Endometrium (tissue), 2 donors: ENCODE measurements around the gene TMEM63A.

Source experiments
- FAIRE-seq: peaks from 2 replicates; lab custom pipeline; 2012; peaks lifted over from hg19 to GRCh38; lab: Jason Lieb, UNC
- donor health status: control.
- donor health status: control.

TMEM63A gene

DNA sequence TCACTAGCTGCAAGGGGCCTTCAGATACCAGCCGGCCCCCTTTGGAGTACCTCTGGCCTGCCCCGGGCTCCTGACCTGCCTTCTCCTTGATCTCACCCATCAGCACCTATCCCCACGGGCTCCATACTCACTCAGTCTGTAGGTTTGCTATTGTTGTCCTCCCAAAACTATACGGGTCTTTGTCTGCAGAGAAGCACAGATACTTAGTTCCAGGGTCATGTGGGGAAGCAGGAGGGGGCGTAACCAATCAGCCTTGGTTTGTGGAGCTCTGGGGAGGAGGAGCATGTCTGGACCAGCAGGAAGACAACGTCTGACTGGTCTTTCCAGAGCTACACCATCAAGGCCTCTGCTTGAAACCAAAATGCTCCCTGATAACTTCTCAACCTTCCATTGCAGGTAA, 15.2 kb downstream of the TMEM63A start:
- no peak for FAIRE-seq

DNA sequence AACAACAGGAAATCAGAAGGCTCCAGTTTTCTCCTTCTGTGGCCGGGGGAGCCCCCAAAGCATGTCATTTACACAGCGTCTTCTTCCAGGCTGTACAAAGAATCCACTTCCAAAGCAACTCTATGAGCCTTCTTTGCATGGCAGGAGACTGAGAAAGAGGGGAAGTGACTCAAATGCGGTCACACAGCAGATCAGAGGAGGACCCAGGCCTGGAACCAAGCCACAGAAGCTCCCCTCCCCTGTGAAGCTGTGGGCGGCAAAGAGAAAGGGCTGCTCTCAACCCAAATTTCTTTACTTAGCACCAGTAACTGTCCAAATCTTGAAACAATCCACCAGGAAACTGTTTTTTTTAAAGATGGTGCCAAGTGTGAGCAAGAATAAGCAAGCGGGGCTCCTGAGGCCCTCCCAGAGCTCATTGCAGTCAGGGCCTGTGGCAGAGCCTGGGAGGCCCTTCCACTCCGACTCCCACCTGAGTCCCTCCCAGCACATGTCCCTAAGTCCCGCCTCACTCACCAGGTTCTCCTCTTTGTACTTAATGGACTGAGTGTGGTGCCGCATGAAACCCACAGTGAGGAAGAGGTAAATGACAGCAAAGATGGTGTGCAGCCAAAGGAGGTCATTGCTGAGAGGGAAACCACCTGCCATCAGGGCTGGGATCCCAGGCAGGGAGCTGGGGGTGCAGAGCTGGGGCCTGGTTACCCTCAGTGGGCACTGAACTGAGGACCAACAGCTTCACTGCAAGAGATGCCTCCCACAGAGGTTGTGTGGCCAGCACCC, 15.9 kb downstream of the TMEM63A start:
- FAIRE-seq, result no peak

DNA sequence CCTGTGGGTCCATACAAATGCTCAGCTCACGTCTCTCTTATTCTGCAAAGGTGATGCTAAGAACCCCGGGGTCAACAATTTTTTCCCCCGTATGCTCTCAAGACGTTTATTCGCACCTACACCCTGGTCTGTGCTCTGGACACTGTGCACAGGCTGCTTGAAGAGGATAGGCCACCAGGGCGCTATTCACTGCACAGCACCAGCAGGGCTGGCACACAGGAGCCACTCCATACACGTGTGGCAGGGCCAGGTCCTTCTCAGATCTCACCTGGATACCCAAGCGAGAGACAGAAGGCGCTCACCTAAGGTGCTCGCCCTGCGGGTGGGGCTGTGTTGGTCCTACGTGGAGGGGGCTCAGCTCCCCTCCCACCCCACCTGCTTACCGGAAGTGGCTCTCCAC, 16.7 kb downstream of the TMEM63A start:
- no peak for FAIRE-seq

DNA sequence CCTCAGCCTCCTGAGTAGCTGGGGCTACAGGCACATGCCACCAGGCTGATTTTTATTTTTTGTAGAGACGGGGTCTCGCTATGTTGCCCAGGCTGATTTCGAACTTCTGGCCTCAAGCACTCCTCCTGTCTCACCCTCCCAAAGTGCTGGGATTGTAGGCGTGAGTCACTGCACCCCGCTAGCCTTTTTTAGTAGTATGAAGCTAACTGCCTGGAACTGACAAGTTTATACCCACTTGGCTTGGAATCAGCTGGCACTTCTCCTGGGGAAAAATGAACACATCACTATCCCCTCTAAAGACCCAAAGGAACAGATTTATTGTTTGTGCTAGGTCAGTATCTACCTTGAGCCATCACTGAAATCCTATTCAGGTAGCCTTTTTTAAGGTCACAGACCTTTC, 19.0 kb downstream of the TMEM63A start:
- no peak for FAIRE-seq

DNA sequence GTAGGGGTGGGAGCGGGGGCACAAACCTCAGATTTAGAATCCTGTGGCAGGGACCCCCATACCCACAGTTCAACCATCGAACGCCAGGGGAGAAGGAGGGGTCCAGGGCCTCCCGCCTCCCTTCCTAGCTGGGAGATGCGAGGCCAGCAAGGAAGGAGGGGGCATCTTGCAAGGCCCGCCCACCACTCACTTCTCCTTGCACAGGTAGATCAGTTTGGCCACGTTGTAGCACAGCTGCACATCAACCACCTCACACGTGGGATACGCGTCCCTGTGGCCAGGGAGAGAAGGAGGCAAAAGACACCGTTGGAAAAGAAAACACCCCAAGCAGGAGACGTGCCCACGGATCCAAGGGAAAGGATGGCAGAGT, 19.6 kb downstream of the TMEM63A start:
- no peak for FAIRE-seq

DNA sequence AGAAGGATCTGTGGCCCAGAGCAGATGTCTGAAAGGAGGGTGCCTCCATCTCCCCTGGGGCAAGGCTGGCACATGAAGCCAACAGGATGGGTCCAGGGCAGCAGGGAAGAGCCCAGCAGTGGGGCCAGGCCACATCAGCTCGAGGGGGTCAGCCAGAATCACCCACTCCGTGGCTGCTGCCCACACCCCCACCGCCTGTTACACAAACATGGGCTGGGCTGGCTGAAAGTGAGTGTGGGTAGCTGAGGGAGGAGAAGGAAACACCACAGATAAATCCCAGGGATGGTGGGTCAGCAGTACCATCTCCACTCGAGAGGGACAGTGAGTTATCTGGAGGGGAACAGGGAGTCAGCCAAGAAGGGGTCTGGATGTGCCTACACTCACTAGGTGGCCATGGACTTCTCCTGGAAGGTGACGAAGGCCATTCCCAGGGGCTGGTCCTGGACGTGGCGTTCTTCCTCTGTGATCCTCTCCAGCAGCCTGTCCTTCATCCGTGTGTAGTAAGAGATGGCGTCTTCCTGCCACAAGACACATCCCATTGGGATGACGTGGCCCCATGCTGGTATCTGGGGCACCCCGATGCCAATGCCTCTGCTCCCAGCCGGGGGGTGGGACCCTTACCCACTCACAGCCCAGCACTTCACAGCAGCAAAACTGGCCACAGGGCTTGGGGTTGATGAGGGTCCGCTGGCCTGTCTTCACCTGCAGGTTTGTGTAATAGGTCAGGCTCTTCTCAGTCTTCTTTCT, 20.2 kb downstream of the TMEM63A start:
- no peak for FAIRE-seq

DNA sequence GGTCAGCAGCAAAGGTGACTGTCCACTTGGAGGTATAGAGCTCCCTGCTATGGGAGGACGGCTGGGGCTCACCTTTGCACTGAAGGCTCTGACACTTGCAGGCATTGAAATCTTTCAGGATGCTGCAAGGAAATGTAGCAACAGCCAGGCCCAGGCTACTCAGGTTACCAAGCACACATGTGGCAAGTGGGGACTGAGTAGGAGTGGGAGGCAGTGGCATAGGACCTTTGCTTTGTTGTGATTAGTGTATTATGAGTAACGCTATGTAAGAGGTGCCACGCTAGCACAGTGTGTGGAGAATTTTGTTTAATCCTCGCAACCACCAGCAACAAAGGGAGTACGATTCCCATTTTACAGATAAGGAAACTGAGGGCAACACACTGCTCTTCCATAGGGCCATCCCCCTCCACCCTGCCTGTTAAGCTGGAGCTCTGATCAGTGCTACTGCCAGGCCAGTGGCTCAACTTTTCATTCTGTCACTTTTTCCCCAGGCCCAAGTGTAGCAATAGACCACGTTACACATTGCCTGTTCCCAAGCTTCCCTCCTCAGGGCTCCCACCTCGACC, 21.2 kb downstream of the TMEM63A start:
- no peak for FAIRE-seq

DNA sequence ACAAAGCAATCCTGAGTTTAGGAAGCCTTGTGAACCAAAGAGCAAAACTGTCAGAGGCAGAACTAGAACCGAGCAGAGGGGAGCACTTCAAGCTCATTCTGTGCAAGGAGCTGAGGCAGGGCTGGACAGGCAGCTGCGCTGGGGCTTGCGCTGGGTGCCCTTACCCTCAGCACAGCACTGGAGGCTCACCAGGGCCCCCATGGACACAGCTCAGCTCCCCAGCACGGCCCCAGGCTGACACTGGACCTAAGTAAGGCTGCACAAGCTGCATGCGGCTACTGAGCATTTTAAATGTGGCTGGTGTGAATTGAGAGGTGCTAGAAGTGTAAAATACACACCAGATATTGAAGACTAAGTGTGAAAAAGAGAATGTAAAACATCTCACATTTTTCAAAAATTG, 22.1 kb downstream of the TMEM63A start:
- no peak for FAIRE-seq

DNA sequence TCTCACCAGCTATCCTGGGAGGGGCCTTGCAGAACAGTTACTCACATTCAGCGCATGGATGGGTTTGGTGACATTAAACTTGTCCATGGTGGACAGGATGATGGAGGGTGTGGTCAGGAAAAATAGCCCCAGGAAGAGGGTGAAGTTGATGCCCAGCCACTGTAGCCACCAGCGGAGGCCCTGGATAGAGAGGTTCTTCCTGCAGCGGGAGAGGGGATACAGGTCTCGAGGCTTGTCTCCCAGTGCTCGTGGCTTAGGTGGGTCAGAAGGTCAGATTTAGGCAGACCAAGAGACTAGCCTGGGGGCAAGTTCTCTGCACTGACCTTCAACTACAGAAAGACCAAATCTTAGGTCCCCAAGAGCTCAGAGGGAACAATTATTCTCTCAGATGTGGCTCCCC, 23.0 kb downstream of the TMEM63A start:
- FAIRE-seq, result no peak

DNA sequence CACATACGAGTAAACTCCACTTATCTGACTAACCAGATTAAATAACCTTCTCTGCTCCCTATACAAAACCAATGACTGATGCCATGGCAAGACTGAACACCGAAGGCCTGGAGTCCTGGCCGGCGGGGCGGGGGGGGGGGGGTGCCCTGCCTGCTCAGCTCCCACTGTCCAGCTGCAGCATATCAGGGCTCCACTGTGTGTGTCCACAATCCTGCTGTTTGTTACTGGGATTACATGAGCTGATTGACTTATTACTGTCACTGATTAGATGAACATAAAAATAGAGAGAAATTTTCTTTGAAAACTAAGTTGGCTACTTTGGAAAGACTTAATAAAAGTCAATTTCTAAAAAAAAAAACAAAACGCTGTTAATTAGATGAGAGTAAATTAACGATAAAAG, 24.9 kb downstream of the TMEM63A start:
- no peak for FAIRE-seq

DNA sequence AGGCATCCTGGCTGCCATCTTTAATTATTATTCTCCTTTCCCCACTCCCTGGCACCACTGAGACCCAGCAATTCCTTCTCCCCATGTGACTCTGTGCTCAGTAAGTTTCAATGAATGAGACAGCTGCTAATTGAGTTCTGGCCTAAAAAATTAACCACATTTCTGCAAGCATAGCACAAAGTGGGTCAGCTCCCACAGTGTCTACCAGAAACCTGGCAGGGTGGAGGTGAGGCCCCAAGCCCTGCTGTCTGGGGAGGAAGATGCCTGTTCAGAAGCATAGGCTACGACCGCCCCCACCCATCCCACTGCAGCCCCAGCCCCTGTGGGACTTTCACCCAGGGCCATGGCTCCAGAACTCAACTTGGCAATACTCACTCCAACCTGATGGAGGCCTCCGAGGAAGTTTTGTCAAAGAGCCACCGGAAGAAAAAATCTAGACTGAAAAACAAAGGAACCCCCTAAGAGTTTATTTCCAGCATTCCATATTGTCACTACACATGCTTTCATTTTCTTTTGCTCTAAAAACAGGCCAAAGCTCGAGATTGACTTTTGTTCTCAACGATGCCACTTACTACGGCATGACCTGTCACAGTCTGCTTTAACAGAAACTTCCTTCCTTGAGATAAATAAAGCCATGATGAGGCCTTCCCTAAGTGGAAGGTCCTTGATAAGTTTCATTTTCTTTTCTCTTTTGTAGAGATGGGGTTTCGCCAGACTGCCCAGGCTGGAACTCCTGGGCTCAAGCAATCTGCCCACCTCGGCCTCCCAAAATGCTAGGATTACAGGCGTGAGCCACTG, 26.5 kb downstream of the TMEM63A start:
- no peak for FAIRE-seq

DNA sequence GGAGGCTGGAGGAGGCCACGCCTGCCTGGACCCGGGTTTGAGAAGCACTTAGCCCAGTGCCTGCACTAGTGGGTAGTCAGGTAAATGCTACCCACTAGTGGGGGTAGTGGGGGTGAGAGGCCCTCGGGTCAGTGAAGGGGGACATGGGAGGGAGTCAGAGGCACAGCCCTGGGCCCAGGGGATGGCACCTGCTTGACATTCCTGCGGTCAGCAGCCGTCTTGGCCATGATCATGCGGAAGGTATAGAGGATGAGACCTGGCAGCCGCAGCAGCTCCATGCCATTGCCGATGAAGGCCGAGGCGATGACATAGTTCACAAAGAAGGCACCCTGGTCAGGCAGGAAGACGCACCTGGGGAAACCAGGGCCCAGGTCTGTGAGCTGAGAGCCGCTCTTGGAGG, 28.7 kb downstream of the TMEM63A start:
- FAIRE-seq, result no peak

DNA sequence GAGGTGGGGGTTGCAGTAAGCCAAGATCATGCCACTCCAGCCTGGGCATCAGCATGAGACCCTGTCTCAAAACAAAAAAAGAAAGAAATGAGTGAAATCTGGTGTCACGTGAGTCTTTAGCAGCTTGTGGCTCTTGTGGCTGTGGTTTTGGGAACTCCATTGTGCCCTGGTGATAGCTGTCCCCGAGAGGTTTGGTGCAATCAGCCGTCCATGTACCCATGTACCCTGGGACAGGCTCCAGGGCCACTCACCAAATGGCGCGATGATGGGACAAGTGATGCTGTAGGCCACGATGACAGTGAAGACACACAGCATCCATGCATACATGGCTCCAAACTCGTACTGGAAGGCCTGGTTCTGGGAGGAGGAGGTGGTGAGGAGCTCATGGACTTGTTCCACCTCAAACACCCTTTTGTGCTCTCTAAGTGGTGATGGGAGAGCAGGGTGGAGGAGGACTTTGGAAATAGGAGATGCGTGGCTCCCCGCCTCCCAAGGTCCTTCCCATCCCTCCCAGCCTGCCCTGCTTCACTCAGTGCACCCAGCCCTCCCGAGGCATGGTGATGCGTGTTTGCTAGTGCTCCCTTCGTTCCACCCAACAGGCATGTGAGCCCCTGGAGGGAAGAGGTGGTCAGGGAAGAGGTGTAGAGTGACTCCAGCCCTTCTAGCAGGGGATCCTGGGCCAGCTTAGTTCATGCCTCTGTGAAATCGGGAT, 29.6 kb downstream of the TMEM63A start:
- no peak for FAIRE-seq

DNA sequence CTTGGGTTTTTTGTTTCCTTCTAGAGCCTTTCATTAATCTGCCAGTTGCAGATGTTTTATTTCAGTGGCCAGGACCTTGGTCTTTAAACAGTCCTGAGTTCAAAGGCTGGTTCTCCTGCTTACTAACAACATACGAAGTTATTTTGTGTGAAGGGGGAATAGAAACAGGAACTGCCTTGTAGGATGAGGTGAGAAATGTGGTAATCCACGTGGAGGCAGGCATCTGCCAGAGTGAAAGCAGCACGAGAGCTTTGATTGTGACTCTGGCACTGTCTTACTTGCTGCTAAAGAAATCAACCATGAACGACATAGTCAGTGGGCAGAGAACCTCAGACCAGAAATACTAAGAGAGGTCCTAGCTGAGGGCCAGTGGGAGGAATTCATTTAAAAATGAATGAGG, 30.4 kb downstream of the TMEM63A start:
- FAIRE-seq, result no peak

DNA sequence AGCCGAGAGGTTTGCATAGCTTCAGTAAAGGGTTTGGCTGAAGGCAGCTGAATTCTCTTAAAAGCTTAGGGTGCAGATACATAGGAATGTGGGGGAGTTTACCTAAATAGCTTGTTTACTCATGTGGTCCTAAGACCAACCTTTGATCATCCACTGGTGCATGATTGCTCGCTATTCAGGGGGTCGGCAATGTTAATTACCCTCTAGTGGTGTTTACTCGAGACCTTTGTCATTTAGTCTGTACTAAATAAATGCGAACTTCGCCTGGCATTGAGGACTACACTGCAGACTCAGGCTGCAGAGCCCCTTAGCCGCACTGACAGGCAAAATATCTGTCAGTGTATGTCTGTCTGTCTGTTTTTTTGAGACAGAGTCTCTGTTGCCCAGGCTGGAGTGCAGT, 31.8 kb downstream of the TMEM63A start:
- FAIRE-seq, result no peak

DNA sequence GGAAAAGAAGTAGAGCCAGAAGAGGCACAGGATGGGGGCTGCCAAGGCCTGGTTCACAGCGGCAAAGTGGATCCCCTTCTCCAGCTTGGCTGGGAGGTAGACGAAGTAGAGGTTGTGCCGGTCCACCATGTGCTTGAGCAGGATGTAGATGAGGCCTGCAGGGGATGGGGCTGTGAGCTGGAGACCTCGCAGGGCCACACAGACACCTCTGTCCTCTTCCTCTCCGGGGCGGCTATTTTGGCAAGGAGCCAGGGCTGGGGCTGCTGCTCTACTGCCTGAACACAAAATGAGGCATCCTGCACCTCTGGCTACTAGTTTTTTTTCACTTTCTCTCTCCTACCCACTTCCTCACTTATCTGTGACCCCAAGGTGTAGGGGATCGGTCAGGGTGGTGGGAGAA, 32.3 kb downstream of the TMEM63A start:
- no peak for FAIRE-seq

DNA sequence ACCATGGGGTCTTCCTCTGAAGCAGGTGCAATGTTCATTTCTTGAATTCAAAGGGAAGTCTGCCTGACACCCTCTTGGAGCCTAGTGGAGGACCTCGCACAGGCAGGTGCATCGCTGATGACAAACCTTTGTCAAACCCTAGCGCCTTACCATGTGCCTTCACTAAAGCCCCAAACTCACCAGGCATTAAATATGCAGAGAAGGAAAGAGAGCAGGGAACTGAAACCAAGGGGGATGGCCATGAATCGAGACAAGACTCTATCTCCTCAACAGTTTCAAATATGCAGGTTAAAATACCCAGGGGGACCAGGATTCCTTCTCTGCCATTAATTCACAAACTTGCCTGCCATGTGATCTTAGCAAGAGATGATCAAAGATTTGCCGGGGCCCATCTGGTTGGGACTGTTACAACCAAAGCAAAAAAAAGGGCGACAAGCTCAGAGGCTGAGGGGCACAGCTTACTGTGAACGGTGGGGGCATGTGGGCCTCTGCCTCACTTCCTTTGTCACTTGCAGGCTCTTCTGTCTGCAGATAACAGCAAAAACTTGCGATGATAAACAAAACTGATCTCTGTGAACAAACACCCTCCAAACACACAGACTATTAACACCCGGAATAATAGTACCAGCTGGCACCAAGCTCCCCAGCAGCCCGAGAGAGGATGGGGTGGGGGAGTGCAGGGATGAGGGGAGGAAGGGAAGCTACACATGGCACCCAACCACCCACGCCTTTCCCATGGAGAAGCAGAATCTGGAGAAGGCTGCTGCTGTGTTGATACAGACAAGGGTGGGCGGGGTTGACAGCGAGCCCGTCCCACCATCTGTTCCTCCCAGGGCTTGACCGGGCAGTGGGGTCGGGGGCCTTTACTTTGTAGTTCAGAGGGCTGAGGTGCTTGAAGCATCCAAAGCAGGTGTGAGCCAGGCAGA, 33.9 kb downstream of the TMEM63A start:
- no peak for FAIRE-seq

DNA sequence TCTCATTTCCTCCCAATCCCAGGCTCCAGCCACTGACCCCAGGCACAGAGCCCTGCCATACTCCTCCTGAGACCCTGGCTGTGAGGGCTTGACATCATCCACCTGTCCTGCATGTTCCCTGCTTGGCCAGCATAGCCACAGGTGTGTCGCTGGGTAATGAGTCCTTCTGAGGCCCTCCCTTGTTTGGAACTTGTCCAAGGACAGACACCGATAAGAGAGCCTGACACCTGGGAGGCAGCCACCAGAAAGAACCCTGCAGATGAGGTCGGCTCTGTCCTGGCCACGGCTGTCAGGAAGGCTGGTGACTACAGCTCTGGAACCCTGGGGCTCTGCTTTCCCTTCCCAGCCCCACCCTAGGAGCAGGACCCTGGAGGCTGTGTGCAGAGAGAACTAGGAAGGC, 34.6 kb downstream of the TMEM63A start:
- no peak for FAIRE-seq

DNA sequence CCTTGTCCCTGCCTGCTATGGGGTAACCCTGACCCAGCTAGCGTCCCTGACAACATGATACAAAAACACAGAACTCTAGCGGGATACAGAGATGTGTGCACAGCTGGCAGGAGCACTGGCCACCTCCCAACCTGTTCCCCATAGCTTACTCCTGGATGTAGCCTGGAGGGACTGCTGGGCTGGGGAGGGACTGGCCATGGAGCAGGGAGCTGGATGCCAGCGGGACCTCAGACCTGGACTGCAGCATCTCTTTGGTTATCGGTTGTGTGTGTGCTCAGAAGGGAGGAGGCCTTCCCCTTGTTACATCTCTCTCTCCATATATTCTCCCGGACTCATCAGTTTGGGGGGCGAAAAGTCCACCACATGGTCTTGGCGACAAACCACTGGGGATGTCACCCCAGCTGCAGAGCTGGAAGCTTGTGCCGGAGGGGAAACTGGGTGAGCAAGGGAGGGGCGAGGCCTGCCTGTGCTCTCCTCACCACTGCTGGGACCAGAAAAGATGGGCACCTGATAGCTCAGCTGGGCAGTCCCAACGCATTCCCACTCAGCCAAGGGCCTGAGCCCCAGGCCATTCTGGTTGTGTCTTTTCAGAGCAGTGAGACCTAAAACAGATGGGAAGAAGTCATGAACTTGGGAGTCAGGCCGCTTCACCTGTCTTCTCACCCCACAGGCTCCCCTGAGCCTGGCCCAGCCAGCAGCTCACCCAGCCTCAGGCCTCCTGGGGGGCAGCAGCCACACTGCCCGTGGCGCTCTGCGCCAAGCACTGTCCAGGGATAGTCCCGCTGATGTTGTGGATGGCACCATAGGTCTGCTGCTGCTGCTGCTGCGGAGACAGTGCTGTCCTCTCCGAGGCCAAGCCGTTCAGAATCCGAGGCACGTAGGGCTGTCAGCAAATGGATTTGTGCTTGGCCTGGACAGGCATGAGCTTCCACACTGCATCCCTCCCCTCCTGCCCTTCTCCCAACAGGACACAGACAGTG, 35.6 kb downstream of the TMEM63A start:
- FAIRE-seq, result no peak
